ENCODE measurements around the gene GIMAP7. TPM values are rescaled to one million over a fixed set of nuclear protein-coding genes. Genes with fewer than 3 reads are reported as not detected.
A peak's percentile ranks its signal among the peaks of the same experiment; 100 is the strongest.
"Not testable (repeated sequence)": the region's sequence is repeated elsewhere in the genome, so short reads cannot be mapped to it uniquely, and the experiment has no call there.

The GIMAP7 gene
- total RNA-seq, 1 donor from 2014 or later, result 4.2 TPM

GRCh38 chr7:150503581-150503980 lies 11.1 kb upstream of the GIMAP7 start:
- Histone ChIP-seq H3K27me3 (ENCODE audit: control insufficient read depth in 3 of 3, insufficient read depth in 3 of 3, low read length in 3 of 3) (no peaks in the 10 kb centered on the region), H3K4me1 (ENCODE audit: control insufficient read depth in 3 of 3, insufficient read depth in 3 of 3, low read length in 3 of 3) (no peaks in the 10 kb centered on the region), H3K9me3 (ENCODE audit: control insufficient read depth in 3 of 3, low read length in 3 of 3) (no peaks in the 10 kb centered on the region), H3K36me3 (ENCODE audit: control insufficient read depth in 3 of 3, insufficient read depth in 3 of 3, low read length in 3 of 3) (no peaks in the 10 kb centered on the region), H3K27ac (ENCODE audit: low read depth, low read length) (no peak overlapping the region), H3K9ac (ENCODE audit: low read depth in 1 of 3, low read length in 3 of 3) (no peak overlapping the region), H3K4me3 (ENCODE audit: low read length in 3 of 3) (no peak overlapping the region)

GRCh38 chr7:150507947-150508602 lies 6.6 kb upstream of the GIMAP7 start:
- Histone ChIP-seq H3K36me3 (ENCODE audit: control insufficient read depth in 3 of 3, insufficient read depth in 3 of 3, low read length in 3 of 3) (no peaks in the 10 kb centered on the region), H3K4me1 (ENCODE audit: control insufficient read depth in 3 of 3, insufficient read depth in 3 of 3, low read length in 3 of 3) (no peaks in the 10 kb centered on the region), H3K9me3 (ENCODE audit: control insufficient read depth in 3 of 3, low read length in 3 of 3) (no peaks in the 10 kb centered on the region), H3K27ac (ENCODE audit: low read depth, low read length) (no peak overlapping the region), H3K4me3 (ENCODE audit: low read length in 3 of 3) (no peak overlapping the region), H3K9ac (ENCODE audit: low read depth in 1 of 3, low read length in 3 of 3) (no peak overlapping the region), H3K27me3 (ENCODE audit: control insufficient read depth in 3 of 3, insufficient read depth in 3 of 3, low read length in 3 of 3) (no peaks in the 10 kb centered on the region)

GRCh38 chr7:150511048-150511447 lies 3.6 kb upstream of the GIMAP7 start:
- H3K4me1 ChIP-seq (ENCODE audit: control insufficient read depth in 3 of 3, insufficient read depth in 3 of 3, low read length in 3 of 3), result no peaks in the 10 kb centered on the region
- no peak overlapping the region for H3K27ac ChIP-seq (ENCODE audit: low read depth, low read length)
- H3K4me3 ChIP-seq (ENCODE audit: low read length in 3 of 3), result no peak overlapping the region
- H3K9ac ChIP-seq (ENCODE audit: low read depth in 1 of 3, low read length in 3 of 3), result no peak overlapping the region
- H3K36me3 ChIP-seq (ENCODE audit: control insufficient read depth in 3 of 3, insufficient read depth in 3 of 3, low read length in 3 of 3), result no peaks in the 10 kb centered on the region
- no peaks in the 10 kb centered on the region for H3K27me3 ChIP-seq (ENCODE audit: control insufficient read depth in 3 of 3, insufficient read depth in 3 of 3, low read length in 3 of 3)
- H3K9me3 ChIP-seq (ENCODE audit: control insufficient read depth in 3 of 3, low read length in 3 of 3), result no peaks in the 10 kb centered on the region

- Histone ChIP-seq H3K4me1 (ENCODE audit: control insufficient read depth in 3 of 3, insufficient read depth in 3 of 3, low read length in 3 of 3) (no peaks in the 10 kb centered on the region), H3K27me3 (ENCODE audit: control insufficient read depth in 3 of 3, insufficient read depth in 3 of 3, low read length in 3 of 3) (no peaks in the 10 kb centered on the region), H3K27ac (ENCODE audit: low read depth, low read length) (peak overlapping the region; percentile 75), H3K9ac (ENCODE audit: low read depth in 1 of 3, low read length in 3 of 3) (peak overlapping the region in 1 of 3 donors; percentile 57), H3K36me3 (ENCODE audit: control insufficient read depth in 3 of 3, insufficient read depth in 3 of 3, low read length in 3 of 3) (no peaks in the 10 kb centered on the region), H3K9me3 (ENCODE audit: control insufficient read depth in 3 of 3, low read length in 3 of 3) (no peaks in the 10 kb centered on the region), H3K4me3 (ENCODE audit: low read length in 3 of 3) (peak overlapping the region in 2 of 3 donors; percentile 23 to 76)
Measured at GRCh38 chr7:150513758-150514157, 914 bp upstream of the GIMAP7 start.

GRCh38 chr7:150515248-150516147 lies 826 bp downstream of the GIMAP7 start:
- peak overlapping the region; percentile 66 to 76 (median 72) for H3K4me3 ChIP-seq (ENCODE audit: low read length in 3 of 3)
- no peaks in the 10 kb centered on the region for H3K9me3 ChIP-seq (ENCODE audit: control insufficient read depth in 3 of 3, low read length in 3 of 3)
- peak overlapping the region; percentile 75 for H3K27ac ChIP-seq (ENCODE audit: low read depth, low read length)
- H3K9ac ChIP-seq (ENCODE audit: low read depth in 1 of 3, low read length in 3 of 3), result peak overlapping the region; percentile 50 to 77 (median 75)
- no peaks in the 10 kb centered on the region for H3K4me1 ChIP-seq (ENCODE audit: control insufficient read depth in 3 of 3, insufficient read depth in 3 of 3, low read length in 3 of 3)
- H3K36me3 ChIP-seq (ENCODE audit: control insufficient read depth in 3 of 3, insufficient read depth in 3 of 3, low read length in 3 of 3), result no peaks in the 10 kb centered on the region
- no peaks in the 10 kb centered on the region for H3K27me3 ChIP-seq (ENCODE audit: control insufficient read depth in 3 of 3, insufficient read depth in 3 of 3, low read length in 3 of 3)

- Histone ChIP-seq H3K4me1 (ENCODE audit: control insufficient read depth in 3 of 3, insufficient read depth in 3 of 3, low read length in 3 of 3) (no peaks in the 10 kb centered on the region), H3K9me3 (ENCODE audit: control insufficient read depth in 3 of 3, low read length in 3 of 3) (no peaks in the 10 kb centered on the region), H3K4me3 (ENCODE audit: low read length in 3 of 3) (peak overlapping the region; percentile 27 to 76 (median 38)), H3K27ac (ENCODE audit: low read depth, low read length) (peak overlapping the region; percentile 75), H3K9ac (ENCODE audit: low read depth in 1 of 3, low read length in 3 of 3) (peak overlapping the region; percentile 36 to 75 (median 52)), H3K27me3 (ENCODE audit: control insufficient read depth in 3 of 3, insufficient read depth in 3 of 3, low read length in 3 of 3) (no peaks in the 10 kb centered on the region), H3K36me3 (ENCODE audit: control insufficient read depth in 3 of 3, insufficient read depth in 3 of 3, low read length in 3 of 3) (no peaks in the 10 kb centered on the region)
Measured at GRCh38 chr7:150516956-150517745, 2.5 kb downstream of the GIMAP7 start.

- H3K4me3 ChIP-seq (ENCODE audit: low read length in 3 of 3), result peak overlapping the region in 1 of 3 donors; percentile 17
- H3K36me3 ChIP-seq (ENCODE audit: control insufficient read depth in 3 of 3, insufficient read depth in 3 of 3, low read length in 3 of 3), result no peaks in the 10 kb centered on the region
- H3K27ac ChIP-seq (ENCODE audit: low read depth, low read length), result peak overlapping the region; percentile 52
- no peaks in the 10 kb centered on the region for H3K4me1 ChIP-seq (ENCODE audit: control insufficient read depth in 3 of 3, insufficient read depth in 3 of 3, low read length in 3 of 3)
- peak overlapping the region in 1 of 3 donors; percentile 30 for H3K9ac ChIP-seq (ENCODE audit: low read depth in 1 of 3, low read length in 3 of 3)
- no peaks in the 10 kb centered on the region for H3K27me3 ChIP-seq (ENCODE audit: control insufficient read depth in 3 of 3, insufficient read depth in 3 of 3, low read length in 3 of 3)
- no peaks in the 10 kb centered on the region for H3K9me3 ChIP-seq (ENCODE audit: control insufficient read depth in 3 of 3, low read length in 3 of 3)
Measured at GRCh38 chr7:150519310-150519709, 4.6 kb downstream of the GIMAP7 start.

- Histone ChIP-seq H3K9me3 (ENCODE audit: control insufficient read depth in 3 of 3, low read length in 3 of 3) (no peaks in the 10 kb centered on the region), H3K4me3 (ENCODE audit: low read length in 3 of 3) (peak overlapping the region; percentile 16 to 32 (median 17)), H3K9ac (ENCODE audit: low read depth in 1 of 3, low read length in 3 of 3) (peak overlapping the region in 2 of 3 donors; percentile 46 to 48), H3K4me1 (ENCODE audit: control insufficient read depth in 3 of 3, insufficient read depth in 3 of 3, low read length in 3 of 3) (no peaks in the 10 kb centered on the region), H3K27ac (ENCODE audit: low read depth, low read length) (peak overlapping the region; percentile 52), H3K27me3 (ENCODE audit: control insufficient read depth in 3 of 3, insufficient read depth in 3 of 3, low read length in 3 of 3) (no peaks in the 10 kb centered on the region), H3K36me3 (ENCODE audit: control insufficient read depth in 3 of 3, insufficient read depth in 3 of 3, low read length in 3 of 3) (no peaks in the 10 kb centered on the region)
Measured at GRCh38 chr7:150520145-150520544, 5.5 kb downstream of the GIMAP7 start.

GRCh38 chr7:150522931-150523330 lies 8.3 kb downstream of the GIMAP7 start:
- not testable (repeated sequence) for H3K4me3 ChIP-seq (ENCODE audit: low read length in 3 of 3); H3K27me3 ChIP-seq (ENCODE audit: control insufficient read depth in 3 of 3, insufficient read depth in 3 of 3, low read length in 3 of 3); H3K4me1 ChIP-seq (ENCODE audit: control insufficient read depth in 3 of 3, insufficient read depth in 3 of 3, low read length in 3 of 3); H3K36me3 ChIP-seq (ENCODE audit: control insufficient read depth in 3 of 3, insufficient read depth in 3 of 3, low read length in 3 of 3); H3K9ac ChIP-seq (ENCODE audit: low read depth in 1 of 3, low read length in 3 of 3); H3K27ac ChIP-seq (ENCODE audit: low read depth, low read length); H3K9me3 ChIP-seq (ENCODE audit: control insufficient read depth in 3 of 3, low read length in 3 of 3)

All from skeletal muscle tissue (tissue), 4 donors.